Ammon's horn (tissue), 1 donor: Measurements from ENCODE around the gene ZNF804A.
"Not testable (repeated sequence)": the region's sequence is repeated elsewhere in the genome, so short reads cannot be mapped to it uniquely, and the experiment has no call there.

Experiments used
- DNase-seq: peaks from one replicate; pipeline ENCODE4 v3.0.0-alpha.2; 2016; ENCODE audit warnings: low spot score

ZNF804A gene

DNA sequence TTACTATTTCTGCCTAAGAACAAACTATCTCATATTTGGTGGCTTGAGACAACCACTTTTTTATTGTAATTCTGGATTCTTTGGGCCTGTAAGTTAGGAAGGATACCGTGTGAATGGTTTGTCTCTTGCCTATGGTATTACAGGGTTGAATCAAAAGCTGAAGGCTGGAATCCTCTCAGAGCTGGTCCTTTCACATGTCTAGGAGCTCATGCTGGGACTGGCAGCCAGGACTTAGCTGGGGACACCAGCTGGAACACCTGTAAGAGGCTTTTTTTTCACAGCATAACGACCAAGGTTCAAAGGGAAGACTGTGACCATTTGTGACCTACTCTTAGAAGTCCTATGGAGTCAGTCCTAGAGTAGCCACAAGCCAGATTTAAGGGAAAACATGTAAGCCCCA lies 226.3 kb downstream of the ZNF804A start:
- DNase-seq, result no peak

DNA sequence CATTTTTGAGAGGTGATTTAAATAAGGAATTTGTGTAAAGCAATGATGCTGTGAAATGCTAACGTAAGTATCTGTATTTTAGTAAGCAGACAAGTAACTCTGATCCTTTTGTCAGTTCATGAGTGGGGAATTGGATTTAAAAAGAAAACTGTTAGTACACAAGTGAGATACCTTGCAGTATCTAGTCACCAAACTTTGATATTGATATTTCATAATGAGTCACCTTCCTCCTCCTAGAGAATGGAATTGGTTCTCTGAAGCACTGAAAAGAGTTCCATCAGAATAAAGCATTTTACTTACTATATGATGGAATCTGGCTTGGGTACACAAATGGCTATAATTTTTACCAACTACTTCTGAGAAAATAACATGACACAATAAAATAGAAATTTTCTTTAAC lies 232.2 kb downstream of the ZNF804A start:
- no peak for DNase-seq

DNA sequence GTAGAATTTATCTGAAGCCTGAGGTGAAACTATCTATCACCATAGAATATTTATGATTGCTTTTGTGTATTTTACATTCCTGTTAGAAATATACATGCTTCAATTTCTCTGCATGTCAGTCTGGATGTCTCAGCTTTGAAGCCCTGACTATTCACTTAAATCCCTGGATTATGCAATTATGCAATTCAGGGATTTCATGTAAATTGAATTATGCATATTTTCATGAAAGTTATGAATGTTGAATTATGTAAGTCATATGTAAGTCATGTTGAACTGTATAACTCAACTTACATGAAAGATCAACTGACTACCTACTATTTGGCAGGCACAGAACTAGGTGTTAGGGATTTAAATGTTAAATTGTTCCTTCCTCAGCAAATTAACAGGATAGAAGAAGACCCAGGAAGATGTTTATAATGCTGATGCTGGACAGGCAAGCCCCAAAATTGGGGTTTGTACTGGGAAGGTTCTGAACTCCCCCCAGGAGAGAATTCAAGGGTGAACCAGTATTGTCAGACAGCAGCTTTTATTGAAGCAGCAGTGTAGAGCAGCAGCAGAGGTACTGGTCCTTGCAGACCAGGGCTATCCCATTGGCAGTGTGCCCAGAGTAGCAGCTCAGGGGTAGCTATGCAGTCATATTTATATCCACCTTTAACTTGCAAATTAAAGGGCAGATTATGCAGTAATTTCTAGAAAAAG lies 236.5 kb downstream of the ZNF804A start:
- no peak for DNase-seq

DNA sequence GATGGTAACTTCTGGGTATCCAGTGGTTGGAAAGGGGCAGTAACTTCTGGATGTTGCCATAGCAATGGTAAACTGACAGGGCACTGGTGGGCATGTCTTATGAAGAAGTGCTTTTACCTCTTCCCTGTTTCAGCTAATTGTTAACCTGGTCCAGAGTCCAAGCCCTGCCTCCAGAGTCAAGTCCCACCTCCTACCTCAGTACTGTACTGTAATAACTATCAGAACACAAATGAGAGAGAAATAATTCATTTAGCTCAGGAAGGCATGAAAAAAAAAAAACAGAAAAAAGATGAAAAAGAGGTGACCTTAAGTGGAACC lies 237.0 kb downstream of the ZNF804A start:
- DNase-seq, result no peak

DNA sequence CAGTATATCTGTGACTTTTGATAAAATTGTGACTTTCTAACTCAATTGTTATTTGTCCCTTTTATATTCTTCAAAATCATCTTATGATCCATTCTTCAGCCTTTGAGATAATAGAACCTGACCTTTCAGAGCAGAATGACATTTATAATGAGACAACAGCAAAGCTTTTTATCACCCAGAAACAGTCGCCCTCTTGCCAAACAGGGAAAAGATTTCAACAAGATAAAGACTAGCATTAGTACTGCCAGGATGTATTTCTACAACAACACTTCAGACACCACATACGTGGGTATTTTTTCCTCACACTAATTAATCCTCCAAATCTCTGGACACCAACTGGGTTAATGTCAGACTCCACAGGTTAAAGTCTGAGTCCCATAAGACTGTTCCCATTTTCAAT lies 249.0 kb downstream of the ZNF804A start:
- no peak for DNase-seq

DNA sequence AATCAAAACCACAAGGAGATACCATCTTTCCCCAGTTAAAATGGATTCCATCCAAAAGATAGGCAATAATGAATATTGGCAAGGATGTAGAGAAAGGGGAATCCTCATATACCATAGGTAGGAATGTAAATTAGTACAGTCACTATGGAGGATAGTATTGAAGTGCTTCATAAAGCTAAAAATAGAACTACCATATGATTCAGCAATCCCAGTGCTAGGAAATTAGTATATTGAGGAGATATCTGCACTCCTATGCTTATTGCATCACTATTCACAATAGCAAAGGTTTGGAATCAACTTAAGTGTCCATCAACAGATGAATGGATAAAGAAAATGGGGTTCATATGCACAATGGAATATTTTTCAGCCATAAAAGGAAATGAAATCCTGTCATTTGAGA lies 251.2 kb downstream of the ZNF804A start:
- DNase-seq, result no peak

DNA sequence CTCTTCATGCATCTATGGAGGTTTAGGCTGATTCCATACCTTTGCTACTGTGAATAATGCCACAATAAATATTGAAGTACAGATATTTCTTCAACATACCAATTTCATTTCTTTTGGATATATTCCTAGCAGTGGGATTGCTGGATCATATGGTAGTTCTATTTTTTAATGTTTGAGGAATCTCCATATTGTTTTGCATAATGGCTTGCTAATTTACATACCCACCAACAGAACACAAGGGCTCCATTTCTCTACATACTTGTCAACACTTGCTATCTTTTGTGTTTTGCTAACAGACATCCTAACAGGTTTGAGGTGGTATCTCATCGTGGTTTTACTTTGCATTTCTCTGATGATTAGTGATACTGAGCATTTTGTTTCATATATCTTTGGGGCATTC lies 253.2 kb downstream of the ZNF804A start:
- DNase-seq, result no peak

DNA sequence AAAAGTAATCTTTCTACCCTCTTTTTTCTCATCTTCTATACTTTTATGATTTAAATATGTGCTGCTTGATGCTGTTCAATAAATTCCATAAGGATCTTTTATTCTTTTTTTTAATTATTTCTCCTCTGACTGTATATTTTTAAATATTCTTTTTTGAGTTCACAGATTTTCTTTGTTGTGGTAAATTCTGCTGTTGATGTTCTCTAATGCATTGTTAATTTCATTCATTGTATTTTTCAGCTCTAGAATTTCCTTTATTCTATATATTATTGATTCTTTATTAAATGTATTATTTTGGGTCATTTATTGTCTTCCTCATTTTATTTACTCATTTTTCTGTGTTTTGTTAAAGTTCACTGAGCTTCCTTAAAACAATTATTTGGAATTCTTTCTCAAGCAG lies 260.9 kb downstream of the ZNF804A start:
- no peak for DNase-seq

DNA sequence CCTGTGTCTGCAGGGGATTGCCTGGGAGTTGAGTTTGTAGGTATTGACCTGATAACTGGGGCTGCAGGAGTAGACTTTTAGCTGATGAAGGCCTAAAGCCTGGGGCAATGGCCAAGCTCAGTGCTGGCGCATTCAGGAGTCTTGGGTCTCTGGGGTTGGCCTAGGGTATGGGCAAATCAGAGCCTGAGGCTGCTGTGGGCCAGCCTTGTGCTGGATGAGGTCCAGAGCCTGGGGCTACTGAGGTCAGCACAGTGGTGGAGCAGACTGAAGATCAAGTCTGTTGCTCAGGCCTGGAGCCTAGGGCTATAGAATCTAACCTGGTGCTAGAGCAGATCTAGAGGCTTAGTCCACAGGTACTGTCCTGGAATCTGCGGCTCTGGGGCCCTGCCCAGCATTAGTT lies 262.4 kb downstream of the ZNF804A start:
- DNase-seq, result no peak

DNA sequence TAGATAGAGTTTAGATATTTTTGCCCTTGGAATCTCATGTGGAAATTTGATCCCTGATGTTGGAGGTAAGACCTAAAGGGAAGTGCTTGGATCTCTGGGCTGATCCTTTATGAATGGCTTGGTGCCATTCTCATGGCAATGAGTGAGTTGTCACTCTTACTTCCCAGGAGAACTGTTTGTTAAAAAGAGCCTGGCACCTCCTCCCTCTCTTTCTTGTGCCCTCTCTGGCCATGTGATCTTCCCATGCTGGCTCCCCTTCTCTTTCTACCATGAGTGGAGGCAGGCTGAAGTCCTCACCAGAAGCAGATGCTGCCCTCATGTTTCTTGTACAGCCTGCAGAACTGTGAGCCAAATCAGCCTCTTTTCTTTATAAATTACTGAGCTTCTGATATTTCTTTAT lies 276.9 kb downstream of the ZNF804A start:
- DNase-seq, result no peak

DNA sequence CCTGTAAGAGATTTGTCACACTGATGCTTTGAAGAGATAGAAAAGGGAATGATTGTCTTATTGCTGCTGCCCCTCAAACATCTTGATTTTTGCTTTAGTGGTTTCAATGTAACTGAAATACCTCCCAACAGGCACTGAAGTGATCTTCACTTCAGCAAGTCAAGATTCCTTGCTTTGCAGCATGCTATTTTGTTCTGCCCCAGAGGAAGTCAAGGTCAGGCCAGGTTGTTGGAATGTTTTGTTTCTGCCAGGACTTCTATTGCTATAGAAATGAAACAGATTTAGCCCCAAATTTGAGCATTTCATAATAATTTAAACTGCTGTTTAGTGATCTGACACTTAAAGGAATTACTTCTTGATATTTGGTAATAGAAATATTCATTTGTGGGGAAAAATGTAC lies 277.6 kb downstream of the ZNF804A start:
- DNase-seq, result no peak

DNA sequence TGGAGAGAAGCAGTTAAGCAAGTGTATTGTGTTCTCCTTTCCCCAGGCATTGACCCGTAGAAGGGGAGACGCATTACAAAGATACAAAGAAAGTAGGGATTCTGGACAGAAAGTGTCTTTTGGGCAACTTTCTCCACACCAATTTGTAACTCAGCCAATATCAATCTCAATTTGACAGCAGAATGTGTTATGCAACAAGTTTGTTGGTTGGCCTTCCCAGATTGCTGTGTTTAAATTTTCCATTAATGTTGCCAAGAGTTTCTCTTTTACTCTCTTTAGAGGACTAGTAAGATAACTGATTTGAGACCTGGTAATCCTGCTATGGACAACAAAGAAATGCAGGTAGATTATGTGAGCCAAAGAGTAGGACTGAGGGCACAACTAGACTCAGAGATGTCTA lies 279.6 kb downstream of the ZNF804A start:
- no peak for DNase-seq

DNA sequence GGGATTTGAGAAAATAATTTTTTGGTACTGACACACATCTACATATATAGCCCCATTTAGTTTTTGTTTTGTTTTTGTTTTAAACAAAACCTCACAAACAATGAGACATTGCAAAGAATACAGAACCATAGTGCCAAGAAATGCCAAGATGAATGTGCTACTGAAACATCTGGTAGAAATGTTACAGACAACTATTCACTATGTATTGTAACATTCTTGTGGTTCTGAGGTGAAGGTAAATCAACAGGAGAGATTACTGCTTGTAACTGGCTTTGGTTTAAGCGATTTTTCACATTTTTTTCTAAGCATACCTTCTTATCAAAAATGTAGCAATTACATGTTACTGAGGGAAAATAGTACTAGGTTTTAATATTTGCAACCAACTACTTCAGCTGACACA lies 281.3 kb downstream of the ZNF804A start:
- no peak for DNase-seq

DNA sequence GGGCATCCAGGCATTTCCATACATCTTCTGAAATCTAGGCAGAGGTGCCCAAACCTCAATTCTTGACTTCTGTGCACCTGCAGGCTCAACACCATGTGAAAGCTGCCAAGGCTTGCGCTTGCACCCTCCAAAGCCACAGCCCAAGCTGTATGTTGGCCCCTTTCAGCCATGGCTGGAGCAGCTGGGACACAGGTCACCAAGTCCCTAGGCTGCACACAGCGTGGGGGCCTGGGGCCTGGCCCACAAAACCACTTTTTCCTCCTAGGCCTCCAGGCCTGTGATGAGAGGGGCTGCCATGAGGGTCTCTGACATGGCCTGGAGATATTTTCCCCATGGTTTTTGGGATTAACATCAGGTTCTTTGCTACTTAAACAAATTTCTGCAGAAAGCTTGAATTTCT lies 288.3 kb downstream of the ZNF804A start:
- DNase-seq, result not testable (repeated sequence)

DNA sequence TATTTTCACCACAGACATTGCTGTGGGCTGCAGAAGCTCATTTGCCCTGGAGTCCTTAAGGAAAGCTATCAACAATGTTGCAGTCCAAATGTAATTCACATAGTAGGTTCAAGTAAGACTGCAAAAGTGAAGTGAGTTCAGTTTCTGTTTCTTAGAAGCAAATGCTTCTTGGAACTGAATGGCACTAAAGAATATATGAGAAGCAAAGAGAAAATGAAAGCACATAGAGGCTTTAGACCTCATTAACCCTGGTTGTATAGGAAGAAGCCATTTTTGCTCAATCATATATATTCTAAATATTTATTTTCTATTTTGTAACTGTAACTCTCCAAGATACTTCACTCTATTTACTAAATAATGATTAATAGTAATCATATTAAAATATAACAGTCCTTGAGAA lies 292.0 kb downstream of the ZNF804A start:
- DNase-seq, result no peak

DNA sequence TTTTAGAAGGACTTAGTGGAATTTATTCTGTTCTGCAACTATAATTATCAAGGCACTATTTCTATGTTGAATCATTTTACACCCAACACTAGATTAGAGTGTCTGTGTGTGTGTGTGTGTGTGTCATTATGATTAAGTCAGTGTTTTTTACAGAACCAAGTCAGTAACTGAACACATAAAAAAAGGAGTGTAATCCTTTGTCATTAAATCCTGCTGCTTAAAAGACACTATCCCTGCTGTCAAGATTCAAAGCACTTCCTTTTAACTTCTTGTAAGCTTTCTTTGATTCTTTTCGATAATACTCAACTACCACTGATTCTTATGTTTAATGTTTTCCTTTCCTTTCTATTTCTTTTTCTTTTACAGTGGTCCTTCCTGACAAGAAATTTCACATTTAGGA lies 306.7 kb downstream of the ZNF804A start:
- no peak for DNase-seq

DNA sequence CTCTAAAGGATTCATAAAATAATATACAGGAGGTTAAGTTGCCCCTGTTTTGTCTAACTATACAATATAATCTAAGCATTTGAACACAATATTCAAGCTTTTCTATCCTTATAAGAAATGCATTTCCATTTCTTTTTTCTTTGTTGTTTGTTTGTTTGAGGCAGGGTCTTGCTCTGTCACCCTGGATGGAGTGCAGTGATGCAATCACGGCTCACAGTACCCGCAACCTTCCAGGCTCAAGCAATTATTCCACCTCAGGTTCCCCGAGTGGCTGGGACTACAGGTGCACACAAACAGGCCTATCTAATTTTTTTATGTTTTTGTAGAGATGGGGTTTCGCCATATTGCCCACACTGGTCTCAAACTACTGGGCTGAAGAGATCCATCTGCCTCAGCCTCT lies 307.8 kb downstream of the ZNF804A start:
- no peak for DNase-seq

DNA sequence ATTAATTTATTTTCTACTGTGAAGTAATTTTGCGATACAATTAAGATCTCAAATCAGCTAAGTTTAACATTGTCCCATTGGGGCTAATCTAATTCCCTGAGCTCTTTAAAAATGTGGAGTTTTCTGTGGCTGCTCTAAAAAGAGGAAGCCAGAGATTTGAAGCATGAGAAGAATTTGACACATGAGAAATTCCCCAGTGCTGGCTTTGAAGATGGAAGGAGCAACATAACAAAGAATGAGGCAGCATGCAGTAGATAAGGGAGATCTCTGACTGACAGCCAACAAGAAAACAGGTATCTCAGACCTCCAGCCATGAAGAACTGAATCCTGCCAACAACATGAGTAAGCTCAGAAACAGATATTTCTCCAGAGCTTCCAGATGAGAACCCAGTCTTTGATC lies 308.4 kb downstream of the ZNF804A start:
- DNase-seq, result no peak

DNA sequence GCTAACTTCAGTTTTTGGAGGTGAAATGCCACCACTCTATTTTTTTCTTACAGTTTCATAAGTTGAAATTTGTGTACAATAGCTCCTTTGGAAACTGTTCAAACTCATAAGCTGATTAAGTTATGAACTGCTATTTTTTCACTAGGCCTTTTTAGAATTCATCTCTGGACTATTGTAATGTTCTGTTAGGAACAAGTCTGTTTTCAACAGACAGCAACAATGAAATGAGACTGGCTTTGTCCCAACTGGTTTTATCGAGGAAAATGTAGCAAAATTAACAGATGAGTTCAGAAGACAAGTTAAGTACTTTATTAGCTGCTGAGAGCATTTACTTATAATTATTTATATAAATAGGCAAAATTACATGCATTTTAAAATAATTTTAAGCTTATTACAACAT lies 310.6 kb downstream of the ZNF804A start:
- no peak for DNase-seq

DNA sequence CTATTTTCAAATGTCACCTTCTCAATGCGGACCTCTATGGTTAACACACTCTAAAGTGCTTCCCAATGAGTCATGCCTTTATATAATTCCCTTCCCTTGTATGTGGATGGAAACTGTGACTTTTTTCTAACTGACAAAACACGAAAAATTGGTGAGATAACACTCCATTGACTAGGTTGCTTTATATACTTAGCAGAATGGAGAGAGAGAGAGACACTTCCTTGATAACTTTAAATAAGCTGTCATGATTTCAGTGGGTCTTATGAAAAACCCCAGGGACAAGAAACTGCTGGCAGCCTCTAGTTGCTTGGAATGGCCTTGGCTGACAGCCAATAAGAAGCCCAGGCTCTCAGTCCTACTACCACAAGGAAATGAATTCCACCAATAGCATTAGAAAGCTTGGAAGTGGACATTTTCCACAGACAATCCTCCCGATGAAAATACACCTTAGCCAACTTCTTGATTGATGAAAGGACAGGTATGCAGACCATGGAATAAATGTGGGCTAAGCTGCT lies 322.2 kb downstream of the ZNF804A start:
- no peak for DNase-seq

DNA sequence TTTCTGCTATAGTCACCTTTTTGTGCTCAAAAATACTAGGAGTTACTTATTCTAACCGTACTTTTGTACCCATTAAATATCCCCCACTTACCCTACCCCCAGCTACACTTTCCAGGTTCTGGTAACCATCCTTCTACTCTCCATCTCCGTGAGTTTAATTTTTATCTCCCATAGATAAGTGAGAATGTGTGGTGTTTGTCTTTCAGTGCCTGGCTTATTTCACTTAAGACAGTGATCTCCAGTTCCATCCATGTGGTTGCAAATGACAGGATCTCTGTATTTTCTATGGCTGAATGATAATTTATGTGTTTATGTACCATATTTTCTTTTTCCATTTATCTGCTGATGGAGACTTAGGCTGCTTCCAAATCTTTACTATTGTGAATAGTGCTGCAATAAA lies 323.3 kb downstream of the ZNF804A start:
- no peak for DNase-seq

DNA sequence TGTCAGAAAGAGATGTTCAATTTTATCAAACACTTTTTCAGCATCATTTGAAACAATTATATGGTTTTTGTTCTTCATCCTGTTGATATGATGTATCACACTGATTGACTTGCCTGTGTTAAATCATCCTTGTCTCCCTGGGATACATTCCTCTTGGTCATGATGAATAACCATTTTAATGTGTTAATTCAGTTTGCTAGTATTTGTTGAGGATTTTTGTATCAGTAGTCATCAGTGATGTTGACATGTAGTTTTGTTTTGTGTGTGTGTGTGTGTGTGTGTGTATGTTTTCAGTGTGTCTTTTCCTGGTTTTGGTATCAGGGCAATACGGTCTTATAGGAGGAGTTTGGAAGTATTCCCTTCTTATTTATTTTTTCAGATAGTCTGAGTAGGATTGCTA lies 325.4 kb downstream of the ZNF804A start:
- DNase-seq, result no peak

DNA sequence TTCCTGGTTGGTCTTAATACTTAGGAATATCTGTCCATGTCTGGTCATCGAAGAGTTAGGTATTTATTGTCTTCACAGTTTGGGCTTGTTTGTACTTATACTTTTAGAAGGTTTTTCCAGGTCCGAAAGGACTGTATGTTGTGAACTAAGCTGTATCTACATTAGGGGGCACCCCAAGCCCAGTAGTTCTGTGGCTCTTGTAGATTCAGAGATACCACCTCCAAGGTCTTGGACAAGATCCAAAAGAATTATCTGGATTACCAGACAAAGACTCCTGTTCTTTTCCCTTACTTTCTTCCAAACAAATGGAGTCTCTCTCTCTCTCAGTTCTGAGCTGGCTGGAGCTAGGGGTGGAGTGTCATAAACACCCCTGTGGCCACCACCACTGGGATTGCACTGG lies 328.7 kb downstream of the ZNF804A start:
- DNase-seq, result no peak

DNA sequence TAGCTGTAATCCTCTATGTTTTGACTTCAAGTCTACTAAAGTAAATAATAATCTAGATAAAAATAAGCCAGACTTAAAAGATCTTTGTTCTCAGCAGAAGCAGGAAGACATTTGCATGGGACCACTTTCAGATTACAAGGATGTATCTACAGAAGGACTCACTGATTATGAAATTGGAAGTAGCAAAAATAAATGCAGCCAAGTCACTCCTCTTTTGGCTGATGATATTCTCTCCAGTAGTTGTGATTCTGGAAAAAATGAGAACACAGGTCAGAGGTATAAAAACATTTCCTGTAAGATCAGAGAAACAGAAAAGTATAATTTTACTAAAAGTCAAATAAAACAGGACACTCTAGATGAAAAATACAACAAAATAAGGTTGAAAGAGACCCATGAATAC lies 338.4 kb downstream of the ZNF804A start:
- DNase-seq, result no peak
